IMR-90 (cell line): ENCODE data around the gene ITSN1. TPM values are rescaled to one million over a fixed set of nuclear protein-coding genes. Genes with fewer than 3 reads are reported as not detected.

ENCODE experiments used
- ATAC-seq: fragments of 200-7000 bp; cut with Tn5 transposase; 2 replicates; pipeline ENCODE4 v1.9.1; 2020; ENCODE audit warnings: low read depth, mild to moderate bottlenecking, moderate library complexity
- BruUV-seq: library from RNA; stranded (reverse); fragments of 400-500 nt; replicated peaks from 2 replicates; lab custom pipeline; 2021; lab: Mats Ljungman, UMichigan
- CTCF ChIA-PET: fragments of 300-600 bp; formaldehyde crosslinking; extraction: SDS; loops from one replicate; lab custom pipeline; 2021; ENCODE audit warnings: antibody characterized with exemption; lab: Yijun Ruan, JAX
- POLR2A ChIA-PET: fragments of 300-600 bp; sonication (Branson Sonifier 250); formaldehyde crosslinking; loops from one replicate; lab custom pipeline; 2022; ENCODE audit warnings: antibody characterized with exemption; ENCODE audit not compliant: unreplicated experiment; lab: Charles Lee
- DNase-seq: peaks from one replicate; pipeline ENCODE4 v3.0.0; 2013
- H2AFZ ChIP-seq: replicated peaks from 2 replicates; pipeline ENCODE3; 2013; ENCODE audit warnings: low read length, mild to moderate bottlenecking; ENCODE audit not compliant: poor library complexity
- H2AK5ac ChIP-seq: 2 replicates; pipeline ENCODE4 v1.6.1; 2013; ENCODE audit warnings: low read depth, low read length, inconsistent platforms
- H2AK9ac ChIP-seq: replicated peaks from 2 replicates; pipeline ENCODE3; 2013; ENCODE audit warnings: mild to moderate bottlenecking, low read depth, low read length, moderate library complexity; ENCODE audit not compliant: poor library complexity
- H2BK120ac ChIP-seq: 2 replicates; pipeline ENCODE4 v1.6.1; 2013; ENCODE audit warnings: low read depth, low read length, inconsistent platforms
- H2BK15ac ChIP-seq: 3 replicates; pipeline ENCODE4 v1.6.1; 2013; ENCODE audit warnings: low read depth, low read length, inconsistent platforms
- H2BK20ac ChIP-seq: 2 replicates; pipeline ENCODE4 v1.6.1; 2013; ENCODE audit warnings: low read depth, mild to moderate bottlenecking, inconsistent platforms, low read length, moderate library complexity
- H2BK5ac ChIP-seq: 2 replicates; pipeline ENCODE4 v1.6.1; 2013; ENCODE audit warnings: mild to moderate bottlenecking, low read depth, low read length, inconsistent platforms; ENCODE audit not compliant: poor library complexity, severe bottlenecking
- H3K14ac ChIP-seq: replicated peaks from 2 replicates; pipeline ENCODE4 v1.6.1; 2013; ENCODE audit warnings: low read depth, low read length, inconsistent platforms
- H3K18ac ChIP-seq: 2 replicates; pipeline ENCODE4 v1.6.1; 2013; ENCODE audit warnings: low read depth, low read length, control low read depth
- H3K23ac ChIP-seq: 2 replicates; pipeline ENCODE4 v1.6.1; 2013; ENCODE audit warnings: low read depth, low read length, inconsistent platforms
- H3K27ac ChIP-seq: 2 replicates; pipeline ENCODE4 v1.5.1; 2013; ENCODE audit warnings: mild to moderate bottlenecking, control low read depth, low read length; ENCODE audit not compliant: insufficient read depth
- H3K27me3 ChIP-seq: 2 replicates; pipeline ENCODE4 v1.6.1; 2013; ENCODE audit warnings: low read length; ENCODE audit not compliant: control insufficient read depth, insufficient read depth
- H3K36me3 ChIP-seq: 2 replicates; pipeline ENCODE4 v1.6.1; 2013; ENCODE audit warnings: low read length, mixed read lengths; ENCODE audit not compliant: control insufficient read depth, insufficient read depth
- H3K4ac ChIP-seq: 2 replicates; pipeline ENCODE4 v1.6.1; 2013; ENCODE audit warnings: low read depth, low read length, inconsistent platforms
- H3K4me1 ChIP-seq: 2 replicates; pipeline ENCODE4 v1.6.1; 2013; ENCODE audit warnings: low read length, mixed read lengths; ENCODE audit not compliant: control insufficient read depth, insufficient read depth
- H3K4me2 ChIP-seq: 2 replicates; pipeline ENCODE4 v1.6.1; 2013; ENCODE audit warnings: low read depth, mild to moderate bottlenecking, control low read depth, low read length, moderate library complexity
- H3K4me3 ChIP-seq: 2 replicates; pipeline ENCODE4 v1.5.1; 2013; ENCODE audit warnings: low read depth, mild to moderate bottlenecking, control low read depth, low read length, moderate library complexity; ENCODE audit not compliant: insufficient read depth
- H3K56ac ChIP-seq: 2 replicates; pipeline ENCODE4 v1.6.1; 2013; ENCODE audit warnings: low read length, inconsistent platforms; ENCODE audit not compliant: insufficient read depth; ENCODE audit errors: extremely low read depth
- H3K79me1 ChIP-seq, 2 experiments: 2 replicates each; pipeline ENCODE4 v1.6.1; 2013; ENCODE audit warnings: low read length in 2 of 2, inconsistent platforms in 1 of 2, low read depth in 1 of 2
- H3K9ac ChIP-seq: 2 replicates; pipeline ENCODE4 v1.6.1; 2013; ENCODE audit warnings: low read depth, low read length, control low read depth
- H3K9me1 ChIP-seq: 2 replicates; pipeline ENCODE4 v1.6.1; 2013; ENCODE audit warnings: low read length, inconsistent platforms; ENCODE audit not compliant: insufficient read depth
- H3K9me3 ChIP-seq: 2 replicates; pipeline ENCODE4 v1.6.1; 2013; ENCODE audit warnings: low read length; ENCODE audit not compliant: control insufficient read depth, insufficient read depth
- H4K20me1 ChIP-seq: 2 replicates; pipeline ENCODE4 v1.6.1; 2013; ENCODE audit warnings: low read length, inconsistent platforms; ENCODE audit not compliant: insufficient read depth
- H4K5ac ChIP-seq: 2 replicates; pipeline ENCODE4 v1.6.1; 2013; ENCODE audit warnings: mild to moderate bottlenecking, low read depth, low read length, control low read depth
- H4K8ac ChIP-seq, 2 experiments: 2 replicates each; pipeline ENCODE4 v1.6.1; 2013; ENCODE audit warnings: low read depth in 2 of 2, low read length in 2 of 2, control low read depth in 1 of 2, inconsistent platforms in 1 of 2
- H4K91ac ChIP-seq: 2 replicates; pipeline ENCODE4 v1.6.1; 2013; ENCODE audit warnings: low read depth, low read length, inconsistent platforms; ENCODE audit not compliant: insufficient read depth
- BHLHE40 ChIP-seq: fragments of 150-350 bp; IDR thresholded peaks from 2 replicates; pipeline ENCODE4 v1.6.1; 2016; ENCODE audit warnings: mild to moderate bottlenecking, low read depth, low read length
- CEBPB ChIP-seq: IDR thresholded peaks from 2 replicates; pipeline ENCODE4 v1.6.1; 2012; ENCODE audit warnings: low read depth, low read length, improper control_type of control experiment
- CHD1 ChIP-seq: IDR thresholded peaks from 2 replicates; pipeline ENCODE4 v1.6.1; 2012; ENCODE audit warnings: low read depth, low read length, improper control_type of control experiment
- ELK1 ChIP-seq: fragments of 150-350 bp; IDR thresholded peaks from 2 replicates; pipeline ENCODE4 v1.6.1; 2016; ENCODE audit warnings: low read depth, mild to moderate bottlenecking, low read length, moderate library complexity, borderline replicate concordance
- FOS ChIP-seq: fragments of 150-350 bp; IDR thresholded peaks from 2 replicates; pipeline ENCODE4 v1.6.1; 2016; ENCODE audit warnings: low read depth, low read length
- MAZ ChIP-seq: IDR thresholded peaks from 2 replicates; pipeline ENCODE4 v1.6.1; 2012; ENCODE audit warnings: low read depth, mild to moderate bottlenecking, low read length, improper control_type of control experiment, moderate library complexity, borderline replicate concordance
- MXI1 ChIP-seq: IDR thresholded peaks from 2 replicates; pipeline ENCODE4 v1.6.1; 2012; ENCODE audit warnings: low read depth, mild to moderate bottlenecking, low read length, moderate library complexity, borderline replicate concordance
- NFE2L2 ChIP-seq: fragments of 150-350 bp; IDR thresholded peaks from 2 replicates; pipeline ENCODE4 v1.6.1; 2016; ENCODE audit warnings: low read depth, mild to moderate bottlenecking, low read length
- POLR2A ChIP-seq: IDR thresholded peaks from 2 replicates; pipeline ENCODE4 v1.6.1; 2012; ENCODE audit warnings: mild to moderate bottlenecking, low read depth, low read length
- RAD21 ChIP-seq: IDR thresholded peaks from 2 replicates; pipeline ENCODE4 v1.6.1; 2012; ENCODE audit warnings: low read length, improper control_type of control experiment
- RCOR1 ChIP-seq: IDR thresholded peaks from 2 replicates; pipeline ENCODE4 v1.6.1; 2012; ENCODE audit warnings: mild to moderate bottlenecking, low read length, improper control_type of control experiment; ENCODE audit not compliant: insufficient replicate concordance
- RFX5 ChIP-seq: IDR thresholded peaks from 2 replicates; pipeline ENCODE4 v1.8.0; 2012; ENCODE audit warnings: low read depth, mild to moderate bottlenecking, low read length, moderate library complexity
- SMC3 ChIP-seq: fragments of 150-350 bp; IDR thresholded peaks from 2 replicates; pipeline ENCODE4 v1.6.1; 2016; ENCODE audit warnings: low read depth, mild to moderate bottlenecking, antibody characterized with exemption, low read length, moderate library complexity
- USF2 ChIP-seq: fragments of 150-350 bp; IDR thresholded peaks from 2 replicates; pipeline ENCODE4 v1.6.1; 2017; ENCODE audit warnings: mild to moderate bottlenecking, antibody characterized with exemption, low read length, low read depth
- WGBS, 2 experiments: methylation state at CpG; one replicate each; pipeline versions ENCODE4 v1.1.5 to v1.1.7; 2013; ENCODE audit warnings: missing lambda C conversion rate in 2 of 2; ENCODE audit not compliant: insufficient read length in 1 of 2; ENCODE audit errors: extremely low coverage in 2 of 2; 5-methylcytosine and 5-hydroxymethylcytosine counted together
- dilution Hi-C: fragments of 300-500 bp; cut with HindIII; formaldehyde crosslinking; loops from one replicate; pipeline ENCODE4 v1.14.3; 2018; ENCODE audit warnings: low sequenced_read_pairs; ENCODE audit not compliant: unreplicated experiment
- in situ Hi-C: fragments of 300-500 bp; cut with MboI; formaldehyde crosslinking; loops from 3 replicates; pipeline ENCODE4 v1.14.3; 2019; ENCODE audit warnings: low sequenced_read_pairs, inconsistent platforms, mixed read lengths
- intact Hi-C: fragments of 100-400 bp; cut with micrococcal nuclease; formaldehyde crosslinking; loops from 2 replicates; pipeline ENCODE4 v1.10.0; 2022
- polyA plus RNA-seq, 3 experiments: library from polyadenylated mRNA; depleted of rRNA; stranded (reverse); fragments of >200 nt; gene quantifications; 2 replicates each; pipeline ENCODE4 v1.2.3, GENCODE V29; 2012; ENCODE audit warnings: low replicate concordance in 1 of 3
- total RNA-seq: library from RNA; depleted of rRNA; stranded (reverse); fragments of >200 nt; gene quantifications from 2 replicates; pipeline ENCODE4 v1.2.3, GENCODE V29; 2012
- TF ChIP-seq, protein P1 (sequence below): conservative IDR thresholded peaks from 2 replicates; pipeline ENCODE4 v1.5.1; 2012; ENCODE audit warnings: mild to moderate bottlenecking, low read depth, low read length, improper control_type of control experiment

Gene ITSN1
- total and polyA plus RNA-seq, 2 of the 4 experiments (the other 2 are of a cell fraction), result 45.4 to 62.0 TPM

DNA sequence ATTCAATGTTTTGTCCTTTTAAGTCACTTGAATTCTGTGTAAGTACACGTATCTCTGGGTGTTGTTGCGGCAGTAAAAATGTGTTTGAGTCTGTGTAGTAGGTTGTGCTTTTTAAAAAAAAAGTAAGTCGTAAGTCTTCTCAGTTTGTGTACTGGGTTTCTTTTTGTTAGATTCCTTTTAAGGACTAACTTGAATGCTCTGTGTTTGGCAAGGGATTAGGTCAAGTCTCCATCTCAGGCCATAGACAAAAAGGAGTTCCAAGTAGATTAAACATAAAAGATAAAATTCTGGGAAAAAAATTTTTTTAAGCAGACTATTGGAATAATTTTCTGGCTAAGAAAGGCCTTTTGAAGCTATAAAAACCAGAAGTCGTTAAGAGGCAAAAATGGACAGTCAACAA is 160.2 kb downstream of the ITSN1 start:
- no peak overlapping the region for H2AK9ac ChIP-seq
- no TSS peak for BruUV-seq
- peaks cover 10% of the 10 kb centered on the region; the same call in 1 of the 2 replicates for H3K36me3 ChIP-seq
- no peak overlapping the region for H3K4me3 ChIP-seq
- no peaks in the 10 kb centered on the region for H3K9me3 ChIP-seq
- no peak for DNase-seq
- H4K8ac ChIP-seq, result no peak overlapping the region
- POLR2A ChIA-PET, result interaction anchor here (0.8 kb wide), 1 partner anchor 160 kb away, joined by 3 read pairs; no protein-coding TSS in a partner anchor
- no peaks in the 10 kb centered on the region for H4K20me1 ChIP-seq
- H3K56ac ChIP-seq, result no peak overlapping the region
- H3K18ac ChIP-seq, result no peak overlapping the region
- H2BK15ac ChIP-seq, result no peak overlapping the region
- H3K4me2 ChIP-seq, result no peak overlapping the region
- TF ChIP-seq POLR2A (no peak), CEBPB (no peak), RFX5 (no peak), MAZ (no peak), USF2 (no peak), MXI1 (no peak), FOS (no peak), RAD21 (no peak), RCOR1 (no peak), NFE2L2 (no peak), CHD1 (no peak), ELK1 (no peak), SMC3 (no peak), BHLHE40 (no peak)
- TF ChIP-seq, protein P1, sequence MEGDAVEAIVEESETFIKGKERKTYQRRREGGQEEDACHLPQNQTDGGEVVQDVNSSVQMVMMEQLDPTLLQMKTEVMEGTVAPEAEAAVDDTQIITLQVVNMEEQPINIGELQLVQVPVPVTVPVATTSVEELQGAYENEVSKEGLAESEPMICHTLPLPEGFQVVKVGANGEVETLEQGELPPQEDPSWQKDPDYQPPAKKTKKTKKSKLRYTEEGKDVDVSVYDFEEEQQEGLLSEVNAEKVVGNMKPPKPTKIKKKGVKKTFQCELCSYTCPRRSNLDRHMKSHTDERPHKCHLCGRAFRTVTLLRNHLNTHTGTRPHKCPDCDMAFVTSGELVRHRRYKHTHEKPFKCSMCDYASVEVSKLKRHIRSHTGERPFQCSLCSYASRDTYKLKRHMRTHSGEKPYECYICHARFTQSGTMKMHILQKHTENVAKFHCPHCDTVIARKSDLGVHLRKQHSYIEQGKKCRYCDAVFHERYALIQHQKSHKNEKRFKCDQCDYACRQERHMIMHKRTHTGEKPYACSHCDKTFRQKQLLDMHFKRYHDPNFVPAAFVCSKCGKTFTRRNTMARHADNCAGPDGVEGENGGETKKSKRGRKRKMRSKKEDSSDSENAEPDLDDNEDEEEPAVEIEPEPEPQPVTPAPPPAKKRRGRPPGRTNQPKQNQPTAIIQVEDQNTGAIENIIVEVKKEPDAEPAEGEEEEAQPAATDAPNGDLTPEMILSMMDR, result no peak
- no peaks in the 10 kb centered on the region for H3K4me1 ChIP-seq
- no peak overlapping the region for H2AK5ac ChIP-seq
- H3K23ac ChIP-seq, result no peak overlapping the region
- no CpG with 5 or more reads among the region's 4 CpGs for WGBS, 2 experiments
- no peak overlapping the region for H3K14ac ChIP-seq
- H3K4ac ChIP-seq, result no peak overlapping the region
- no peak for ATAC-seq
- in situ Hi-C loops (no loop called here), intact Hi-C loops (no loop called here), dilution Hi-C loops (no loop called here)
- no peak overlapping the region for H2AFZ ChIP-seq
- H3K79me1 ChIP-seq, result peaks cover 0 to 3% of the 10 kb centered on the region in 2 experiments; a peak in 3 of 4 replicates
- no peaks in the 10 kb centered on the region for H3K27me3 ChIP-seq
- H3K9me1 ChIP-seq, result 0 out of 2 replicates have a peak, but pooled peaks cover 5% of the 10 kb centered on the region
- no peak overlapping the region for H4K91ac ChIP-seq
- no peak overlapping the region for H3K9ac ChIP-seq
- no peak overlapping the region for H2BK5ac ChIP-seq
- H2BK20ac ChIP-seq, result no peak overlapping the region
- CTCF ChIA-PET, result interaction anchor here (1.1 kb wide), 1 partner anchor 18 kb away, joined by 3 read pairs; no protein-coding TSS in a partner anchor
- H4K5ac ChIP-seq, result no peak overlapping the region
- H3K27ac ChIP-seq, result no peak overlapping the region
- no peak overlapping the region for H2BK120ac ChIP-seq
